Measurements from ENCODE around the gene FAM13A. TPM values are rescaled to one million over a fixed set of nuclear protein-coding genes. Genes with fewer than 3 reads are reported as not detected.

The FAM13A gene
- total RNA-seq, 1 donor from 2014 or later: 40.3 TPM

DNA sequence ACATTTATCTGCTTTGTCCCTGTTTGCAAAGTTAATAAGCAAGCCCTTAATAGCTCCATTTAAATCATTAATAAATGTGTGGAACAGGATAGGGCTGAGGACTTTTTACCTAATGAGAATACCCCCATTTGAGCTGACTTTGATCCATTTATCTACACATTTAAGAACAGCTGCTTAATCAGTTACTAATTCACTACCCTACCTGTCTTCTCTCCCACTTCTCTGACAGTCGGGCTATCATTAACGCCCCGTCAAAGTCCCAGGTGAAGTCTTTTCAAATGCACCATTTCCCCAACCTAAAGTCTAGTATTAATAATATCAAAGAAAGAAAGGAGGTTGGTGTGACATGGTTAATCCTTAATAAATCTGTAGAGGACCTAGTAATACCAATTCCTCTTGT is 302.2 kb downstream of the FAM13A start:
- TF ChIP-seq EZH2 (IDR thresholded peaks at IDR 0.05) (no peak), CTCF (IDR thresholded peaks at IDR 0.05) (no peak), EZH2phosphoT487 (IDR thresholded peaks at IDR 0.05) (no peak)
- Histone ChIP-seq H3K4me3 (no peak overlapping the region), H3K4me2 (no peak overlapping the region), H3K79me2 (ENCODE audit: low read depth) (no peaks in the 10 kb centered on the region), H3K27ac (no peak overlapping the region), H3K9me3 (ENCODE audit: low read depth) (no peaks in the 10 kb centered on the region), H3K4me1 (peaks cover 31% of the 10 kb centered on the region), H3K36me3 (no peaks in the 10 kb centered on the region), H4K20me1 (ENCODE audit: low read depth) (no peaks in the 10 kb centered on the region), H2AFZ (replicated peaks) (no peak overlapping the region), H3K9ac (no peak overlapping the region), H3F3A (ENCODE audit: low read depth) (peaks cover 19% of the 10 kb centered on the region), H3K27me3 (no peaks in the 10 kb centered on the region)
- Mint-ChIP-seq H3K4me1 (peaks cover 23% of the 10 kb centered on the region), H3K4me3 (no peak overlapping the region), H3K9me3 (no peaks in the 10 kb centered on the region), H3K36me3 (peaks cover 7% of the 10 kb centered on the region), H3K27me3 (ENCODE audit: insufficient read depth, low read depth) (peaks cover 2% of the 10 kb centered on the region), H3K27ac (no peak overlapping the region)
- DNase-seq (ENCODE audit: low spot score): no peak

- no peak for DNase-seq (ENCODE audit: low spot score)
- Mint-ChIP-seq H3K9me3 (no peaks in the 10 kb centered on the region), H3K27ac (no peak overlapping the region), H3K36me3 (peaks cover 13% of the 10 kb centered on the region), H3K4me3 (no peak overlapping the region), H3K4me1 (peaks cover 14% of the 10 kb centered on the region), H3K27me3 (ENCODE audit: insufficient read depth, low read depth) (peaks cover 2% of the 10 kb centered on the region)
- peaks cover 11% of the 10 kb centered on the region for H3F3A ChIP-seq (ENCODE audit: low read depth)
- no peaks in the 10 kb centered on the region for H3K27me3 ChIP-seq
- no peaks in the 10 kb centered on the region for H3K9me3 ChIP-seq (ENCODE audit: low read depth)
- TF ChIP-seq EZH2phosphoT487 (IDR thresholded peaks at IDR 0.05) (no peak), EZH2 (IDR thresholded peaks at IDR 0.05) (no peak), CTCF (IDR thresholded peaks at IDR 0.05) (no peak)
- H3K4me3 ChIP-seq: no peak overlapping the region
- H2AFZ ChIP-seq (replicated peaks): no peak overlapping the region
- no peak overlapping the region for H3K27ac ChIP-seq
- no peak overlapping the region for H3K4me2 ChIP-seq
- no peaks in the 10 kb centered on the region for H3K79me2 ChIP-seq (ENCODE audit: low read depth)
- no peak overlapping the region for H3K9ac ChIP-seq
- H3K4me1 ChIP-seq: peaks cover 22% of the 10 kb centered on the region
- no peaks in the 10 kb centered on the region for H4K20me1 ChIP-seq (ENCODE audit: low read depth)
- no peaks in the 10 kb centered on the region for H3K36me3 ChIP-seq
Observed at GRCh38 chr4:88753658-88754571, 303.1 kb downstream of the FAM13A start.

GRCh38 chr4:88752754-88753153 is 304.2 kb downstream of the FAM13A start:
- H3K27me3 ChIP-seq: no peaks in the 10 kb centered on the region
- H3K9ac ChIP-seq: no peak overlapping the region
- no peak overlapping the region for H3K4me3 ChIP-seq
- H4K20me1 ChIP-seq (ENCODE audit: low read depth): no peaks in the 10 kb centered on the region
- H3K4me1 ChIP-seq: peaks cover 10% of the 10 kb centered on the region
- peaks cover 3% of the 10 kb centered on the region for H3K4me1 Mint-ChIP-seq
- peaks cover 21% of the 10 kb centered on the region for H3K36me3 Mint-ChIP-seq
- no peak overlapping the region for H2AFZ ChIP-seq (replicated peaks)
- peaks cover 5% of the 10 kb centered on the region for H3K36me3 ChIP-seq
- no peaks in the 10 kb centered on the region for H3K79me2 ChIP-seq (ENCODE audit: low read depth)
- DNase-seq (ENCODE audit: low spot score): no peak
- H3K4me3 Mint-ChIP-seq: no peak overlapping the region
- H3K9me3 Mint-ChIP-seq: no peaks in the 10 kb centered on the region
- no peak overlapping the region for H3K27ac ChIP-seq
- H3K27me3 Mint-ChIP-seq (ENCODE audit: insufficient read depth, low read depth): peaks cover 2% of the 10 kb centered on the region
- H3K4me2 ChIP-seq: no peak overlapping the region
- no peak for TF ChIP-seq EZH2phosphoT487 (IDR thresholded peaks at IDR 0.05)
- no peak for TF ChIP-seq CTCF (IDR thresholded peaks at IDR 0.05)
- no peak for TF ChIP-seq EZH2 (IDR thresholded peaks at IDR 0.05)
- H3F3A ChIP-seq (ENCODE audit: low read depth): peaks cover 2% of the 10 kb centered on the region
- H3K9me3 ChIP-seq (ENCODE audit: low read depth): no peaks in the 10 kb centered on the region
- H3K27ac Mint-ChIP-seq: no peak overlapping the region

All from neural progenitor cell (in vitro differentiated cells).